ENCODE measurements around the gene ANKMY1. TPM values are rescaled to one million over a fixed set of nuclear protein-coding genes. Genes with fewer than 3 reads are reported as not detected.
A peak's percentile ranks its signal among the peaks of the same experiment; 100 is the strongest.

Gene ANKMY1
- total and polyA plus RNA-seq, 2 of the 13 experiments (the other 11 are each of a cell fraction or from before 2014, with no cell fraction given) = 11.7 to 18.8 TPM

GRCh38 chr2:240560084-240560479 is 2.3 kb upstream of the ANKMY1 start, which contains the start of gene DUSP28 (continued):
- TF ChIP-seq XRCC5 (optimal IDR thresholded peaks at IDR 0.05; ENCODE audit: low read length) = peak; percentile 12
- peak; percentile 1; the same call in 1 of the 2 replicates for TF ChIP-seq ZSCAN22 (CRISPR knock-in tag; IDR thresholded peaks at IDR 0.05)
- no peak for TF ChIP-seq TSC22D2 (CRISPR knock-in tag; IDR thresholded peaks at IDR 0.05; ENCODE audit: borderline replicate concordance)
- no peak for TF ChIP-seq SMC3 (IDR thresholded peaks at IDR 0.05; ENCODE audit: low read length)
- TF ChIP-seq RCOR2 (CRISPR knock-in tag; IDR thresholded peaks at IDR 0.05) = no peak
- peak; percentile 48 for TF ChIP-seq ZNF768 (CRISPR knock-in tag; IDR thresholded peaks at IDR 0.05)
- TF ChIP-seq ZC3H4 (CRISPR knock-in tag; IDR thresholded peaks at IDR 0.05; ENCODE audit: borderline replicate concordance) = peak; percentile 77
- TF ChIP-seq NR0B2 (CRISPR knock-in tag; IDR thresholded peaks at IDR 0.05) = peak; percentile 93
- TF ChIP-seq ZNF276 (CRISPR knock-in tag; IDR thresholded peaks at IDR 0.05; ENCODE audit: low read depth) = no peak
- peak; percentile 82 for TF ChIP-seq TAF1 (CRISPR knock-in tag; IDR thresholded peaks at IDR 0.05)
- TF ChIP-seq ZNF879 (CRISPR knock-in tag; IDR thresholded peaks at IDR 0.05) = no peak; the same call in 1 of the 2 replicates
- TF ChIP-seq ZNF646 (CRISPR knock-in tag; IDR thresholded peaks at IDR 0.05) = no peak

Data from HepG2 (cell line).